Head of caudate nucleus (tissue), 42 donors: ENCODE measurements around the gene NAA16.
"Not testable (repeated sequence)": the region's sequence is repeated elsewhere in the genome, so short reads cannot be mapped to it uniquely, and the experiment has no call there.

Experiments
- DNase-seq, 42 donors: peaks; one replicate each; pipeline versions ENCODE4 v3.0.0 to v3.0.0-alpha.2; 2020 to 2021; ENCODE audit warnings: mixed read lengths in 7 of 42
- intact Hi-C: fragments of 100-400 bp; cut with DNase I; formaldehyde crosslinking; loops from one replicate; pipeline ENCODE4 v1.15.0; 2022

Gene NAA16

DNA sequence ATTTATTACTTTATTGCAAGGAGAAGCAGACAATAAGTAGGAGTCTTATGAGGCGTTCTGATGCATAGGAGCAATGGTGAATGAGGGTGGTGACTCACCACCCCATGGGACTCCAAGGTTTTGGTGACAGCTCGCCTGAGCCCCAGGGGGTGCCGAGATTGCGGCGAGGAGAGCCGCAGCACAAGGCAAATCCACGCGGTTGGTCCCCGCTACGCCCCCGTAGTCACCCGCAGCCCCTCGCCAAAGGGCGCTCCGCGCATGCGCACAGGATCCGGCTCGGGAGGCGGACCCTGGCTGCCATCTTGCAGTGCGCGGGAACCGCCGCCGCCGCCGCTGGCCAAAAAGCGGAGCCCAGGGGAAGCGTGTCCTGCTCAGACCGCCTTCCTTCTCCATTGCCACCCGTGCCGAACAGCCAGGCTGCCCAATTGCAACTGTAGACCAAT lies at the start of gene NAA16:
Gene NAA16, plus strand, starts transcription at position 305 of the 443 bp plus-strand sequence. CDS start 262 bp downstream, outside the sequence.
- intact Hi-C loops: loop anchor here (5.0 kb wide), 1 partner anchor 249 kb away; the partner anchor contains the start of gene WBP4
- DNase-seq: peak; percentile 78 to 97 (median 92)

DNA sequence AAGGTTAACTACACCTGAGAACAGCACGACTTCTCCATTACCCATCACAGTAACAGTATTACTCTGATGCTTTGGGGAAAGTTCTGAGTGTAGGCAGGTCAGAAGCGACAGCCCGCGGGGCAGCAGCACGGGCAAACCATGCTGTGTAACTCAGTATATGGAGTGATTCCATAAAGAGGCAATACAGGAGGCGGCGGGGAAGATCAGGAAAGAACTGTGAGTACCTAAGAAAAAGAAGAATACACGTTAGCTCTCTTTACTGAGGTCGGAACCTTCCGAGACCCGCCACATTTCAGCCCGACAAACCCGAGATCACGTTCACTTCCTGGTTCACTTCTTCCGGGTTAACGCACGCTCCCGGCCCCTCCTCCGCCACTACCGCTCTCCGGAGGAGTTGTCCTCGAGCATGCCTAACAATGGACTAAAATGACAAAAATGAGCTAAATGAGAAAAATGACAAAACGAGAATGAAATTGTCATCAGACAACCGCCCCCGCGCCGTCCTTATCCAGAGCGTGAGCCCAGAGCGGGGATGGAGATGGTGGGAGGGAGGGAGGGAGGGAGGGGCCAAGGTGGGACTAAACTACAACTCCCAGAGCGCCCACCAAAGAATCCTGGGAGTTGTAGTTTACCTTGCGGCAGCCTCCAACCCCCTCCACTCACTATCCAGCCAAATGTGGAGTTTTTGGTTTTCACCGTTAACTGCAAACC lies 47.7 kb upstream of the NAA16 start, which contains the start of gene MTRF1:
Gene MTRF1, minus strand, starts transcription at position 316 of the 711 bp plus-strand sequence. CDS start 2,669 bp downstream, outside the sequence.
- intact Hi-C loops: loop anchor here (5.0 kb wide), 1 partner anchor 71 kb away; the partner anchor contains the start of gene KBTBD7
- peak; percentile 79 to 96 (median 90) for DNase-seq

DNA sequence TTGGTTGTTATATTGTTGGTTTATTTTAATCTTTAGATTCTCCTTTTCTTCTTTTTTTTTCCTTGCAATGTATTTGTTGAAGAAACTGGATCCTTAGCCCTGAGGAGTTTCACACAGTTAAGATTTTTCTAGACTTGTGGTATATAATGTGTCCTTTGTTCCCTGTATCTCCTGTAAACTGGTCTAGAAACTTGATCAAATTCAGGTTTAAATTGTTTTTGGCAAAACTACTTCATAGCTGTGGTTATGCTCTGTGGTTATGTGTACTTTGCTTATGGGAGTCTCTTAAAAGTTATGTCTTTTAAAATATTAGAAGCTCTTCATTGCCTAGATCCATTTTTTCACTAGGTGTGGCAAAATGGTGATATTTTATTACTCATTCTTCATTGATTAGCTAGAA lies 44.0 kb upstream of the NAA16 start:
- no peak for DNase-seq
- intact Hi-C loops: no loop called here

DNA sequence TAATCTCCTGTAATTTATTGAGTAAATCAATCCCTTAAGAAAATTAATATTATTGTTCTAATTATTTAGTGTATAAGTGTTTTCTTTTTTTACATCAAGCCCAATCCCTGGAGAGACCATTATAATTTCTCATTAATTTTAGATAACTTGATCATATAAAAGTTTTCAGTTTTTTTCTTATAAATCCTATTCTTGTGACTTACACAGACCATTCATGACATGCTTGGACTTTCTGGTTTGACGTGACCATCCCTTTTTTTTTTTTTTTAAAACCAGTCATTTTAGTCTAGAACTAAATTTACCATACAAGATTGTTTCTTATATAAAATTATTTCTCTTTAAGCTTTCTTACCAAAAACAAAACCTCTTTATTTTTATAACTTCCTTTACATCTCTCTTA lies 42.3 kb upstream of the NAA16 start:
- no peak for DNase-seq
- intact Hi-C loops: no loop called here

DNA sequence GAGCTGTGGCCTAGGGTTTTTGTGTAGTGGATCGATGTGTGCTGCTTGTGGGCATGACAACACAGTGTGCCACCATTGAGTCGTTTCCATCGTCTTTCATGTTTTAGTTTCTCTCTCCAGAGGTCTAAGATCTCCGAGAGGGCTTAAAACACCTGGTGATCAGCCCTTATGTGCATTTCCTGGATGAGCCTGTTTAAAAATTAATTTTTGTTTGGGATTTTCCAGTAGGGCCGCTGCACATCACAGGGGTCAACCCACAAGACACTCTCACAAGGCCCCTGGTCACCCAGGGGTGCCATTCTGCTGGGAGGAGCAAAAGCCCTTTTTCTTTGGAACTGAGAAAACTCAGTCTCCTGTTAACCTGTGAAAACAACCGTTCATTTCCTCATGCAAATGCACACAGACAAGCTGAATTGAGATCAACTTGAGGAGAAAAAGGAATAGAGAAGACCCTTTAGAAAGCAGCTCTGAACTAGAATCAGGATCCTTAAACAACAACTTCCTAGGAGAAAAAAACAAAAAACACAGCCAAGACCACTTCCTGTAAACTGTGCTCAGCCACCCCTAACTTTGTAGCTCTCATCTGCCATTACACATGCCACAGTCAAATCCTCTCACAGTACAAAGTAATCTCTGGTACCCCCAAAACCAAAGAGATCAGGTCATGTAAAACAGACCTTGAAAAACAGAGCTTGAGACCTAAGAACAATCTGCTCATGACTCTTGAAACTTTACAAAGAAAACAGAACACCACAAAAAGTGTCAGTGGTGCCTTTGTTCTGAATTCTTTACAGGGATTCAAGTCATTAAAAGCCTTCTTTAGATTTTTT lies 39.4 kb upstream of the NAA16 start:
- intact Hi-C loops: no loop called here
- DNase-seq: no peak

DNA sequence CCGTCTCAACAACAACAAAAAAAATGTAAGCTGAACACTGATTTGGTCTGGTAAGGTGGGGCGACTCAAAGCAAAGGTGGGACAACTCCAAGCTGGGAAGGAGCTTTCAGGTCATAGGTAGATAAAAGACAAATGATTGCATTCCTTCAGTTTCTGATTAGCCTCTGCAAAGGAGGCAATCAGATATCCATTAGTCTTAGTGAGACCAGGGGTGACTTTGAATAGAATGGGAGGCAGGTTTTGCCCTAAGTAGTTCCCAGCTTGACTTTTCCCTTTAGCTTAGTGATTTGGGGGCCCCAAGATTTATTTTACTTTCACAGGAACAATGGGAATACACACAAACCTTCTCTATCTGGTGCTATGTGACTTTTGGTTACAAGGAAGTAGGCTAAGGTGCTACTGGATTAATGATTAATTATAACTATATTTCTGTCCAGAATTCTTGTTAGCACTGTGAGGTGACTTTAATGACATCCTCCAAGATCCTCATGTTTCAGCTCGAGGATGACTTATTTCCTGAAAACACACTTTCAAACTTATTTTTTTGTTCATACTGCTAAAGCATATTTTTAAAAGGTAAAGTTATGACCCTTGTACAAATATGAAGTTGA lies 37.1 kb upstream of the NAA16 start:
- intact Hi-C loops: no loop called here

DNA sequence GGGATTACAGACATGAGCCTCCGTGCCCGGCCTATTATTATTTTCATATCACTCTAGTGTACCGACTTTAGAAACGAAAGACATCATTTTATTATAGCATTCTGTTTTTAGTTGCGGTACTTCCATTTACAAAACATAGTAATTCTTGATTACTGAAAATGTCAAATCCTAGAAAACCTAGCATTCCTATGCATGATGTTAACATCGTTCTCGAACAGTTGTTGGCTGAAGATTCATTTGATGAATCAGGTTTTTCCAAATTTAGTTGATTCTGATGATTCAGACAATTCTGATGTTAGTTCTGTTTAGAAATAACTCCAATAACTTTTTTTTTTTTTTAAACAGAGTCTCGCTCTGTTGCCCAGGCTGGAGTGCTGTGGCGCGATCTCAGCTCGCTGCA lies 36.2 kb upstream of the NAA16 start:
- intact Hi-C loops: no loop called here

More for the DNA sequence above, 37.1 kb upstream of the NAA16 start:
- DNase-seq: no peak

DNA sequence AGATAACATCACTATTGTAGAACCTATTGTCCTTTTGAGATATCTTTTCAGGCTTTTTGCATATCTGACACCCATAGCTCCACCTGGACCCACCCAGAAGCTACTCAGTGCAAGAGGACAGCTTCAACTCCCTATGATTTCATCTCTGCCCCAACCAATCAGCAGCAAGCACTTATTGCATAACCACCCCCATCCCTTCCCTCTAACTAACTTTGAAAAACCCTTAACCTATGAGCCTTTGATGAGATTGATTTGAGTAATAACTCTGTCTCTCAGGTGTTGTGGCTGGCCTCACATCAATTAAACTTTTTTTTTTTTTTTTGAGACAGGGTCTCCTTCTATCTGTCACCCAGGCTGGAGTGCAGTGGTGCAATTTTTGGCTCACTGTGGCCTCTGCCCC lies 34.2 kb upstream of the NAA16 start:
- intact Hi-C loops: no loop called here
- no peak for DNase-seq

More for the DNA sequence above, 36.2 kb upstream of the NAA16 start:
- no peak for DNase-seq

DNA sequence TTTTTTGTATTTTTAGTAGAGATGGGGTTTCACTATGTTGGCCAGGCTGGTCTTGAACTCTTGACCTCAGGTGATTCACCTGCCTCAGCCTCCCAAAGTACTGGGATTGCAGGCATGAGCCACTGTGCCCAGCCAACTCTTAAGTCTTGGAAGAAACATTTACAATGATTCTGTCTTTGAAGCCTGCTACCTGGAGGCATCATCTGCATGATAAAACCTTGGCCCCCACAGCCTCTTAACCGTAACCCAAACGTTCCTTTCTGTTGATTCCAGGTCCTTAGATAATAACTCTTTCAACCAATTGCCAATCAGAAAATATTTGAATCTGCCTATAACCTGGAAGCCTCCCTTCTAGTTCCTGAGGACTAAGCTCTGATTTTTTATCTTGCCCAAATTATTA lies 31.9 kb upstream of the NAA16 start:
- intact Hi-C loops, DNase-seq: not testable (repeated sequence)

DNA sequence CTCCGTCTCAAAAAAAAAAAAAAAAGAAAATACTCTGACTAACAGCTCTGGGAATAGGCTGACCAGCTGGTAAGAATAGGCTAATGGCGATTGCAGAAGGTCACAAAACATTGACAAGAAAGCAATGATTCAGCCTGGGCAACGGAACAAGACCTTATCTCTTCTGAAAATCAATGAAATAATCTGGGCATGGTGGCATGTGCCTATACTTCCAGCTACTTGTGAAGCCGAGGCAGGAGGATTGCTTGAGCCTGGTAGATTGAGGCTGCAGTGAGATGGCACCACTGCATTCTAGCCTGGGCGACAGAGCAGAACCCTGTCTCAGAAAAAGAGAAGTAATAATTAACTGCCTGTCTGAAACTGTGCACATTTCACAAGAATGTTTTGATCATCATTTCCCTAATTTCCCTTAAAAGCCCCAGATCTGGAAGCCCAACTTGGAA lies 28.9 kb upstream of the NAA16 start:
- DNase-seq: no peak
- intact Hi-C loops: no loop called here

DNA sequence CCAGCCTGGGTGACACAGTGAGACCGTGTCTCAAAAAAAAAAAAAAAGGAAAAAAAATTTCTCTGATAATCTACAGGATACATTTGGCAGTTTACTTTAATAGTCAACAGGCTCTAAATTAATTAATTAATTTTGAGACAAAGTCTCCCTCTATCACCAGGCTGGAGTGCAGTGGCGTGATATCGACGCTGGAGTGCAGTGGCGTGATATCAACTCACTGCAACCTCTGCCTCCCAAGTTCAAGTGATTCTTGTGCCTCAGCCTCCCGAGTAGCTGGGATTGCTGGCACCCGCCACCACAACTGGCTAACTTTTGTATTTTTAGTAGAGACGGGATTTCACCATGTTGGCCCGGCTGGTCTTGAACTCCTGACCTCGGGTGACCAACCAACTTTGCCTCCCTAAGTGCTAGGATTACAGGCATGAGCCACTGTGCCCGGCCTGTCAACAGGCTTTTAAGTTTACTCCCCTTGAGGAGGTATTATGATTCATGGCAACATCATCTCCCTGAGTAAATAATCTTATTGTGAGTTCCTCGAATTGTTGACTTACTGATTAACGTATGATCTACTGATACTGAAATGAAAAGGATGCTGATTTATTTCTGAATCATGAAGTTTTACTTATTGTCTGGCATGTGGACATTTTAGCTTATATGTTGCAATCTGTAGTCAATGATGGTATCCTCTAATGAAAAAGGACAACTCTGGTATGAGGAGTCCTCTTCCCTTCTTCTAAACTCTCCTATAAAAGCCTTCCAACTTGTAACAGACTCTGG lies 26.4 kb upstream of the NAA16 start:
- DNase-seq: no peak
- intact Hi-C loops: no loop called here

DNA sequence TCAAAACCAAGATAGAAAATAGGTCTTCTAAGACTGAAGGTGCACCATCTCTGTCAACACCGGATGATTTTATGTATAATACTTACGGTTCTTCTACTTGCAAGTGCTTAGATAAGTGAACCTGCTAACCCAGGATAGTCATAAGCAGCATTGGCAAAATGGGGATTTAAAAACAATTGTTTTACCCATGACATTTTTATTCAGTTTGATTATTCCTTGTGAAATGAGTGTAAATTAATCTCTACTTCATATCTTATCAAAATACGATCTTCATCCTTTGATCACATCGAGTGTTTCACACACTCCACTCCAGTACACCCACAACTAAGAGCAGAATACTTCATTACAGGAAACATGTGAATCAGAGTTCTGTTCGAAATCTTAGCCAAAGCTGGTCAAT lies 24.7 kb upstream of the NAA16 start:
- no peak for DNase-seq
- intact Hi-C loops: no loop called here

DNA sequence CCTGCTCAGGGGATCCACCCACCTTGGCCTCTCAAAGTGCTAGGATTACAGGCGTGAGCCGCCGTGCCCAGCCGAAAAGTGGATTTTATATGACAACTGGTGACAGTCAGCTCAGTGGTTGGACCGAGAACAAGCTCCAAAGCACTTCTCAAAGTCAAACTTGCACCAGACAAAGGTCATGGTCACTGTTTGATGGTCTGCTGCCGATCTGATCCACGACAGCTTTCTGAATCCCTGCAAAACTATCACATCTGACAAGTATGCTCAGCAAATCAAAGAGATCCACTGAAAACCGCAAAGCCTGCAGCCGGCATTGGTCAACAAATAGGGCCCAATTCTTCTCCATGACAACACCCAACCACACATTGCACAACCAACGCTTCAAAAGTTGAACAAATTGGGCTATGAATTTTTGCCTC lies 21.6 kb upstream of the NAA16 start:
- intact Hi-C loops: no loop called here
- DNase-seq: no peak

DNA sequence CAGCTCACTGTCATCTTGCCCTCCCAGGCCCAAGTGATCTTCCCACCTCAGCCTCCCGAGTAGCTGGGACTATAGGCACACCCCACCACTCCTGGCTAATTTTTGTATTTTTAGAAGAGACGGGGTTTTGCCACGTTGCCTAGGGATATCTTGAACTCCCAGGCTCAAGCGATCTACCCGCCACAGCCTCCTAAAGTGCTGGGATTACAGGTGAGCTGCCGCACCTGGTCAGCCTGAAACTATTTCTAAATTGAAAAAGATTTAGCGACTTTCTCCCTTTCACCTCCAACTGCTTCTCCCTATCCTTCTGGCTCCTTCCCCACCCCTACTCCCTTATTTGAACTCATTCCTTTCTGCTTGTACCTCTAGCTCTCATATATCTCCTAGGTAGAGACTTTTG lies 19.8 kb upstream of the NAA16 start:
- DNase-seq: no peak
- intact Hi-C loops: no loop called here

DNA sequence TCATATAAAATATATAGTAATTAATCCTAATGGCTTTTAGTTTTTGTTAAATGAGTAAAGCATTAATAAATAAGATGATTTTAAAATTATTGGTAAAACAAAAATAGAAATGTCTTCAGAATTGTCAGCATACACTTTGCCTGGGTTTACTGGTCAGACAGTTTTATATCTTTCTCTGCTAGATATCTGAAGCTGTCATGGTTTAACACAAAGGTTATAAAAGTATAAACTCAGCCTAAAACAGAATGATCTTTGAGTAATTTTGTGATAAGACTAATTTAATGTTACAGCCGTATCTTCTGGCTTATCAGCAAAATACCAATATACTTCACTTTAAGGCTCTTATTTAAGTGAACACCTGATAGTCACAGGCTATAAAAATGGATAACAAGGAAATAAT lies 17.8 kb upstream of the NAA16 start:
- no peak for DNase-seq
- intact Hi-C loops: no loop called here

DNA sequence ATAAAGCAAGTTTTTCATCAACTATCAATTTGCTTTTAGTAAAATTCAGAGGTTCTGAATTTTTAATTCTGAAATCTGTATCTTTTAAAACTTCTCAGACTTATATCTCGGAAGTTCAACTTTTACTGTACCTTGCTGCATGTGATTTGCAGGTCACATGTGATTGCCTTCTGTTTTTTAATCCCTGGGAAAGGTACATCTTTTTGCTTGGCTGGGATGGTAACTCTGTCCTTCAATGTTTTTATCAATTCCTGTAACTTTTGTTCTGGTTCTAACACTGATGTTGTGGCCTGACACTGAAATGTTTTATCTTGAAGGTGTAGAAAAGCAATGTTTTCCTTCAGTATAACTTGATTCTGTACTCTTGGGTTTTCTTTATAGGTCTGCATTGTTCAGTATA lies 16.2 kb upstream of the NAA16 start:
- intact Hi-C loops: no loop called here
- DNase-seq: no peak

DNA sequence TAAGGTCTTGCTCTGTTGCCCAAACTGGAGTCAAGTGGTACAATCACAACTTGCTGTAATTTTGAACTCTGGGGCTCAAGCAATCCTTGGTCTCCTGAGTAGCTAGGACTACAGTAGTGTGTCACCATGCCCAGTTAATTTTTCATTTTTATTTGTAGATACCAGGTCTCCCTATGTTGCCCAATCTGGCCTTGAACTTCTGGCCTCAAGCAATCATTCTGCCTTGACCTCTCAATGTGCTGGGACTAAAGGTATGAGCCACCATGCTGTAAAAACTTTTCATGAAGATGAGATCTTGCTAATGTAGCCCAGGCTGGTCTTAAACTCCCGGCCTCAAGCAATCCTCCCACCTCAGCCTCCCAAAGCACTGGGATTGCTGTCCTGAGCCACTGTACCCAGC lies 15.1 kb upstream of the NAA16 start:
- no peak for DNase-seq
- intact Hi-C loops: no loop called here

DNA sequence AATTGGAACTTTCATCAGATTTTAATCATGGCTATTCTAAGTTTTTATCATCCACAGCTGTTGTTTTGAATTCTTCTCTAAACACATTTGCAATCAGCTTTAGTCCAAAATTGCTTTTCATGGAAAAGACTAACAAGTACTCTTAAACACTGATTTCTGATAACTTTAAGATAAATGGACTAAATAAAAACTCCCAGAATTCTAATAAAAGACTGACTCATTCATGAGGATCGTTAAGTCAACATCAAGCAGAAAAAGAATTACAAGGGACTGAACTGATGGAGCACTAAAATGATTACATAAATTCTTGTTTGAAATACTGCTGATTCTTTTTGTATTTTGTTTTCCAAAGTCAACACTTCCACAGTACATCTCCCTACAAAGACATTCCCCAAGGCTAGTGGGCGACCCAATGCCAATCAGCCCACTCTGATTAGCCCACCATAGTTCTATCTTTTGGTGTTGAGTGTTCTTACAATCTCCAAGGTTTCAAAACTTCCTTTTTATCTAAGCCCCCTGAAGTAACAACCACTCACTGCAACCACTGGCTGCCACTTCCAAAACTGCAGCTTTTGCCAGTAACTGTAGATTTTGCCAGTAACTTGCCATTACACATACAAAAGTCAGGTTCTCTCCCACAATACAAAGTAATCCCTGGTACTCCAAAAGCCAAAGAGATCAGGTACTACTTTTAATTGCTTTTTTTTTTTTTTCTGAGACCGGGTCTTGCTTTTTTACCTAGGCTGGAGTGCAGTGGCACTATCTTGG lies 14.0 kb upstream of the NAA16 start:
- intact Hi-C loops: no loop called here
- DNase-seq: no peak
